ENCODE data around the gene SRGAP1.

- TF ChIP-seq PATZ1 (CRISPR knock-in tag; IDR thresholded peaks at IDR 0.05; ENCODE audit: borderline replicate concordance) (no peak), MAFF (IDR thresholded peaks at IDR 0.05; ENCODE audit: low read length) (no peak), MIER1 (IDR thresholded peaks at IDR 0.05; ENCODE audit: low read depth) (no peak), FOXA1 (IDR thresholded peaks at IDR 0.05; ENCODE audit: borderline replicate concordance) (no peak), TARDBP (IDR thresholded peaks at IDR 0.05) (no peak), POLR2A (conservative IDR thresholded peaks at IDR 0.05) (no peak), MAFK (IDR thresholded peaks at IDR 0.05; ENCODE audit: low read length) (no peak)
Observed at GRCh38 chr12:64053117-64053516, 208.6 kb downstream of the SRGAP1 start.

Measured in K562 (cell line).